HG02623 (cell line): ENCODE data around the gene MCL1.
"Not testable (repeated sequence)": the region's sequence is repeated elsewhere in the genome, so short reads cannot be mapped to it uniquely, and the experiment has no call there.

Experiments used
- ATAC-seq: cut with Tn5 transposase; IDR thresholded peaks from one replicate; pipeline ENCODE4 v1.9.1; 2021; ENCODE audit warnings: moderate library complexity; ENCODE audit not compliant: unreplicated experiment

Gene MCL1

DNA sequence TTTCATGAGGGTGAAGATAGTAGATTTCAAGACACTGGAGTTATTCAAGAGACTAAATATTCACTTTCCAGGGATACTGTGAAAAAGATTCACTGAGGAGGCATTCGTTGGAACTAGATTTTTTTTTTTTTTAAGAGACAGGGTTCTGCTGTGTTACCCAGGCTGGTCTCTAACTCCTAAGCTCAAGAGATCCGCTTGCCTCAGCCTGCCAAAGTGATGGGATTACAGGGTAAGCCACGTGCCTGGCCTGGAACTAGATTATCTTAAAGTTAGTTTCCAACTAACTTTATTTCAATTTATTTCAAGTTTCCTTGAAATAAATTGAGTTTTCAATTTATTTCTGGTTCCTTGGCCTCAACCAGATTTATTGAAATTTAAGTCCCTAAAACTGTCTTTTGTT is 24.3 kb upstream of the MCL1 start:
- ATAC-seq = no peak

DNA sequence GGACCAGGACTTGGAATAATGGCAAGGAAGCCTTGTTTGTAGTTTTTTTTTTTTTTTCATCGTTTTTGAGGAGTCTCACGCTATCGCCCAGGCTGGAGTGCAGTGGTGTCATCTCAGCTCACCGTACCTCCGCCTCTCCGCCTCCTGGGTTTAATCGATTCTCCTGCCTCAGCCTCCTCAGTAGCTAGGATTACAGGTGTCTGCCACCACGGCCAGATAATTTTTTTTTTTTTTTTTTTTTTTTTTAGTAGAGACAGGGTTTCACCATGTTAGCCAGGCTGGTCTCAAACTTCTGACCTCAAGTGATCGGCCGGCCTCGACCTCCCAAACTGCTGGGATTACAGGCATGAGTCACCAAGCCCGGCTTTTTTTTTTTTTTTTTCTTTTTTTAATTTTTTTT is 23.0 kb upstream of the MCL1 start:
- ATAC-seq = not testable (repeated sequence)

DNA sequence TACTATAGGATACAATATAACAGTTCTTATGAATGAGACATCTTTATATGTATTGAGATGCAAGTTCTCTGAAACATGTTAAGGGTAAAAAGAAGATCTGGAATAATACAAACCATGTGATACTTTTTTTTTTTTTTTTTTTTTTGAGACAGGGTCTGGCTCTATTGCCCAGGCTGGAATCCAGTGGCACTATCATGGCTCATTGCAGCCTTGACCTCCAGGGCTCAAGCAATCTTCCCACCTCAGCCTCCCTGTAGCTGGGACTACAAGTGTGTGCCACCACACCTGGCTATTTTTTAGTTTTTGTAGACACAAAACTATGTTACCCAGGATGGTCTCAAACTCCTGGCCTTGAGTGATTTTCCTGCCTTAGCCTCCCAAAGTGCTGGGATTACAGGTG is 22.1 kb upstream of the MCL1 start:
- ATAC-seq = no peak

DNA sequence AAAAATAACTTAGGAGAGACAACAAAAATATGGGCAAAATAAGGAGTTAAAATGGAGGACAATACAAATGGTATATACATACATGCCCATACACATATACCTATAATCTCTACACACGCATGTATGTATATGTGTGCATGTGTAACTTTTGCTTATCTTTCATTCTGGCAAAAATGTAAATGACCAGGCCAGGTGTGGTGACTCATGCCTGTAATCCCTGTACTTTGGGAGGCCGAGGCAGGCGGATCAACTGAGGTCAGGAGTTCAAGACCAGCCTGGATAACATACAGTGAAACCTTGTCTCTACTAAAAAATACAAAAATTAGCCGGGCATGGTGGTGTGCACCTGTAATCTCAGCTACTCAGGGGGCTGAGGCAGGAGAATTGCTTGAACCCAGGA is 18.9 kb upstream of the MCL1 start:
- ATAC-seq = not testable (repeated sequence)

DNA sequence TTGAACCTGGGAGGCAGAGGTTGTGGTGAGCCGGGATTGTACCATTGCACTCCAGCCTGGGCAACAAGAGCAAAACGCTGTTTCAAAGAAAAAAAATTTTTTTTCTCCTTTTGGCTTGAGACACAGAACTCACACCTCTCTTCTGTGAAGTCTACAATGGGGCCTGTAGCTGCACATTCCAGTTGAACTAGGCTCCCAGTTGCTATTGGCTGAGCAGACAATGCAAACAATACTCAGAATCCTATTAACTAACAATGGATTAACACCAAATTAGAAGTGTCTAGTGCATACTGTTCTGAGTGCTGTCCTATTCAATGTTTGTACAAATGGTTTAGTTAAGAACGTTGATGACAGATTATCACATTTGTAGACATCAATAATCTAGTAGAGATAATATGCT is 17.6 kb upstream of the MCL1 start:
- no peak for ATAC-seq

DNA sequence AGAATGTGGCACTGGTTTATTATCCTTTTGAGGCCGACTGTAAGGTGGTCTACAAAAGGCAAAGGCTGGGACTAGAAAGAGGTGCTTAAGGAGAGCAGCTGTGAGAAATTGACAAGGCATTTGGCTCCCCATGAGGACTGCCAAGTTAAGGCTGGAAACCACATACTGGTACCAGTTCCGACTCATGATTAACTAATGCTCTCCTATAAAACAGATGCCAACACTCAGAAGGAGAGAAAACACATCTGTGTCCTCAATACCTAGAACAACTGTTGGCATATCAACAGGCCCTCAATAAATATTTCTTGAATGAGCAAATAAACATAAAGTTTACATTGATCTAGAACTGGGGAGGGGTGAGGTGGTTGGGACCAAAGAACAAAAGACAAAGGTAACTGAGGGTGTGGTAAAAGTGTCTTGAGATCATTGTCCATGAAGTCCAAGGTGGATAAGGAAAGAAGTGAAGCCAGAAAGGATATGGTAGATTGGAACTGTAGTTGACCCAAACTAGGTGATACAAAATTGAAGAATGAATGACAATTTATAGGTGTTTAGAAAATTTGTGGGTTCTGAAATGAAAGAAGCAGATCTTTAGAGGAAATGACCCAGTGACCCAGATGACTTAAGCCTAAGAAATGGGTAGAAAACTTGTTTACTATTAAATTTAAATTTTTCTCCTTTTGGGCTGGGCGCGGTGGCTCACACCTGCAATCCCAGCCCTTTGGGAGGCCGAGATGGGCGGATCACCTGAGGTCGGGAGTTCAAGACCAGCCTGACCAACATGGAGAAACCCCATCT is 16.9 kb upstream of the MCL1 start:
- ATAC-seq = no peak

DNA sequence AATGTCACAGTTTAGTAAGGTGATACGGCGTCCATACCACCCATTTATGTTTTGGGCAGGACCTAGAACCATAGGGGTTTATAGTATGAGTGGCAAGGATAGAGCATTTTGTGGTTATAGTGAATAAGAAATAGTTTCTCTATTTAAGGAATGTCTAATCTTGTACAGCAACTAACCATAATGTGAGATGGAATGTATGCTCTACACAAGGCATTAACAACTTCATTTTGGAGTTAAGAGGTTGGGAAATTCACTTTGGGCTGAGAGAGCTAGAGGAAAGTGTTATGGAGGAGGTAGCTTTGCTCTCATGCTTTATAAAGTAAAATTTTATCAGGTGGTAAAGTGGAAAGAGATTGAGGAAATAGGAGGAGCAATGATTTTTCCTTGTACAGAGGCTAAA is 3.0 kb upstream of the MCL1 start:
- no peak for ATAC-seq

DNA sequence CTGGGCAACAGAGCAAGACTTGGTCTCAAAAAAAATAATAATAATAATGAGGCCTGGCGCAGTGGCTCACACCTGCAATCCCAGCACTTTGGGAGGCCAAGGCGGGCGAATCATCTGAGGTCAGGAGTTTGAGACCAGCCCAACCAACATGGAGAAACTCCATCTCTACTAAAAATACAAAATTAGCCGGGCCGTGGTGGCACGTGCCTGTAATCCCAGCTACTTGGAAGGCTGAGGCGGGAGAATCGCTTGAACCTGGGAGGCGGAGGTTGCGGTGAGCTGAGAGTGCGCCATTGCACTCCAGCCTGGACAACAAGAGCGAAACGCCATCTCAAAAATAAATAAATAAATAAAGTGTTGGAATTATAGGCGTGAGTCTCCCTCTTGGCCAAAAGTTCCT is 2.6 kb upstream of the MCL1 start:
- not testable (repeated sequence) for ATAC-seq

DNA sequence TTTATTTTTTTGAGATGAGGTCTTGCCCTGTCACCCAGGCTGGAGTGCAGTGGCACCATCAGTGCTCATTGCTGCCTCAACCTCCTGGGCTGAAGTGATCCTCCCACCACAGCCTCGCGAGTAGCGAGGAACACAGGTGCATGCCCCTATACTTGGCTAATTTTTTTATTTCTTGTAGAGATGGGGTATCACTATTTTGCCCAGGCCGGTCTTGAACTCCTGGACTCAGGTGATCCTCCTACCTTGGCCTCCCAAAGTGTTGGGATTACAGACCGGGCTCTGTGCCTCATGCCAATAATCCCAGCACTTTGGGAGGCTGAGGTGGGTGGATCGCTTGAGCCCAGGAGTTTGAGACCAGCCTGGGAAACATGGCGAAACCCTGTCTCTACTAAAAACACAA is 2.0 kb upstream of the MCL1 start:
- not testable (repeated sequence) for ATAC-seq

DNA sequence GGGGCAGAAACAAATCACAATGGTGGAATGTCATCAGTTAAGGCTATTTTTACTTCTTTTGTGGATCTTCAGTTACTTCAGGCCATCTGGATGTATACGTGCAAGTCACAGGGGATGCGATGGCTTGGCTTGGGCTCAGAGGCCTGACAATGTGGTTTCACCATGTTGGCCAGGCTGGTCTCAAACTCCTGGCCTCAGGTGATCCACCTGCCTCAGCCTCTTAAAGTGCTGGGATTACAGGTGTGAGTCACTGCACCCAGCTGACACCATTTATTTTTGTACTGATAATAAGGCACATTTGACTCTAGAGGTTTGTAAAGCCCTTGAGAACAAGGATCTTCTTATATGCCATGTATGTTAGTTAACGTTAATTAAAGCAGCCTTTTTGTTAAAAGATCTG is 1.6 kb upstream of the MCL1 start:
- ATAC-seq = not testable (repeated sequence)

DNA sequence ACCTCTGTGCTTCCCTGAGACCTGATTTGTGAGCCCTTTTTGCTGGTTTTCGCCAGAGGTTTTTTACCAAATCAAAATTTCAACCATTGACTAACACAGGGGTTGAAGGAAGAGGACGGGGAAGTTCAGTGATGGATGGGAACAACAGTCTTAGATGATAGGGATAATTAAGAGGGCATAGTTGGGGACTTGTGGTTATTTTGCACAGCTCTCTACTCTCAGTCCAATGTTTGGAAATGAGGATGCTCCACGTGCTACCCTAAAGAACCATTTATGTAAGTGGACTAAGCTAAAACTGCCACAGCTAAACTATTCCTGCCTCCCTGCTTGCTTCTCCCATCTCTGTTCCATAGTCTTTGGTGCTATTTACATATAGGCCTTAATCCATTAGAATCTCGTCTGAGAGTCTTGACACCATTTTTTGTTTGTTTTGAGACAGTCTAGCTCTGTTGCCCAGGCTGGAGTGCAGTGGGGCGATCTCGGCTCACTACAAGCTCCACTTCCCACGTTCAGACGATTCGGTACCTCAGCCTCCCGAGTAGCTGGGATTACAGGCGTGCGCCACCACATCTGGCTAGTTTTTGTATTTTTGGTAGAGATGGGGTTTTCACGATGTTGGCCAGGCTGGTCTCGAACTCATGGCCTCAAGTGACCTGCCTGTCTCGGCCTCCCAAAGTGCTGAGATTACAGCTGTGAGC is 684 bp upstream of the MCL1 start:
- no peak for ATAC-seq

DNA sequence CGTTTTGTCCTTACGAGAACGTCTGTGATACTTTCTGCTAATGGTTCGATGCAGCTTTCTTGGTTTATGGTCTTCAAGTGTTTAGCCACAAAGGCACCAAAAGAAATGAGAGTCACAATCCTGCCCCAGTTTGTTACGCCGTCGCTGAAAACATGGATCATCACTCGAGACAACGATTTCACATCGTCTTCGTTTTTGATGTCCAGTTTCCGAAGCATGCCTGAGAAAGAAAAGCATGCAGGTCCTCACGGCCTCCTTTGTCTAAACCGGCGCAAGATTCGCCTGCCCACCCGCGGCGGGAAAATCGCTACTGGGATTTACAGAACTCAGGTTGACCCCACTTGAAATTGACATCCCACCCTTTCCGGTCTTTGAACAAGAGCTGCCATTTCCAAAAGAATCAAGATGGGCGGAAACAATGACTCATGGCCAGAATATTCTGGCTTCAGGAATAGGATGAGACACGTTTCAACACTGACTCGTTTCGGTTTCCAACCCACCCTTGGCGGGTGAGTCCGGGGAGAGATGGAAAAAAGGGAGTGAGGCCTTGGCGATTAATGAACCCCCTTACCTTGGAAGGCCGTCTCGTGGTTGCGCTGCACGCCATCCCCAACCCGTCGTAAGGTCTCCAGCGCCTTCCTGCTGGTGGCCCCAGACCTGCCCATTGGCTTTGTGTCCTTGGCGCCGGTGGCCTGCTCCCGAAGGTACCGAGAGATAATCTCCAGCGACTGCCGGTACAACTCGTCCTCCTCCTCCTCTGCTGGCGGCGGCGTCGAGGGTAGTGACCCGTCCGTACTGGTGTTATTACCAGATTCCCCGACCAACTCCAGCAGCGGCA is 919 bp downstream of the MCL1 start:
- ATAC-seq = no peak

DNA sequence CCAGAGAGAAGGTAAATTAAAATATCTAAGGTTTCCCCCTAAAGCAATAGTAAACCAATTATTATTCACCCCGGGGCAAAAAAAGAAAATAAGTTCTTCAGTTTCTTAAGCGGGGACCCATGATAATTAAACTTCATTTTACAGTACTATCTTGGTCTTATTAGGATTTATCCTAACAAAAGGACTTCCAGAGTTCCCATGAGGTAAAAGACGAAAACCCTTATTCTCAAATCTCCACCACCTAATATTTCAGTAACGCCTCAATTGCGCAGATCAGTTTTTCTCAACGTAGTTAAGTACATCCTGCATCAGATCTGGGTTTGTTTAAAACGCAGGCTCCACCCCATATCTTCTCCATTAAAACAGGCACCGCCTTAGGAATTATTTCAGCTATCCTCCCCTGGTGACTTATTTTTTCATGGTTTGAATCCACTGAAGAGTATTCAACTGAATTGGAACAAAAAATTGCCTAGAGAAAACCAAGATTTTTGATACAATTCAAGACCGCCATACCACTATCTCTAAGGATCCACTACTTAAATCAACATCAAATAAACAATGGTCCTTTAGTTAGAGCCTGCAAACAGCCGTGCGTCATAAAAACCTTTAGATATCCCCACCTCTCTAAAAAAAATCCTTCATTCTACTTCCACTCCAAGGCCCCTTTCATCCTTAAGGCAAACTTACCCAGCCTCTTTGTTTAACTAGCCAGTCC is 1.7 kb downstream of the MCL1 start:
- no peak for ATAC-seq

DNA sequence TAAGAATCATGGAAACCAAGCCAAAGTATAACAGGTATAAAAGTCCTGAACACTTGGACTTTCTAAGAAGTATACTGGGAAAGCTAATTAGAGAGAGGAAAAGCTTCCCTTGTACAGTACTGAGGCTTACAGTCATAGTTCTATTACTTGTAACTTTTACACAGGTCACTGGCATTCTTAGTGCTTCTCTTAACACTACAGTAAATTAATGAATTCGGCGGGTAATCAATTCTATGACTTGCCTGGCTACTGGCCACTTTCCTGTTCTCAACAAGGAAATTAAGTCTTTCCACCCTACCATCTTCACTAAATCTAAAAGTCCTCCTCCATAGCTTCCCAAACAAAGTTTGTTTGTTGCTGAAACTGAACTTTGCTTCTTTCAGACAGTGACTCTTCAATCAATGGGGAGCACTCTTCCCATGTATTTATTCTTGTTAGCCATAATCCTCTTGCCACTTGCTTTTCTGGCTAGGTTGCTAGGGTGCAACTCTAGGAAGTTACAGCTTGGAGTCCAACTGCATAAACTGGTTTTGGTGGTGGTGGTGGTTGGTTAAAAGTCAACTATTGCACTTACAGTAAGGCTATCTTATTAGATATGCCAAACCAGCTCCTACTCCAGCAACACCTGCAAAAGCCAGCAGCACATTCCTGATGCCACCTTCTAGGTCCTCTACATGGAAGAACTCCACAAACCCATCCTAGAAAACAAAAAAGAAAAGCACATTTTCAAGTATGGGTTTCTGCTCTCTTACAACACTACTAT is 2.4 kb downstream of the MCL1 start:
- ATAC-seq = no peak

DNA sequence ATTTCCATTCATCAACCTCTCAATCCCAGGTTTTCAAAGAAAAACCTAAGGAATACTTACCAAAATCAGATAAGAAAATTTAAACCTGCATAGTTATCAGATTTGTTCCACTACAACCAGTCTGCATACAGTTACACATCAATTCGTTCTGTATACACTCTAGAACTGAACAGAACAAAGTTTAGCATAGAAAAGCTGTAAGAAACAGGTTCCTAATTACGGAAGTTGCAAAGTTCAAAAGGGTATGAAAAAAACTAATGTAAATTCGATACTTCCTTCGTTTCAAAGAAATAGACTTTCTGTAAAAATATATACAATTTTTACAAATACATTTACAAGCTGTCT is 3.1 kb downstream of the MCL1 start:
- ATAC-seq = no peak

DNA sequence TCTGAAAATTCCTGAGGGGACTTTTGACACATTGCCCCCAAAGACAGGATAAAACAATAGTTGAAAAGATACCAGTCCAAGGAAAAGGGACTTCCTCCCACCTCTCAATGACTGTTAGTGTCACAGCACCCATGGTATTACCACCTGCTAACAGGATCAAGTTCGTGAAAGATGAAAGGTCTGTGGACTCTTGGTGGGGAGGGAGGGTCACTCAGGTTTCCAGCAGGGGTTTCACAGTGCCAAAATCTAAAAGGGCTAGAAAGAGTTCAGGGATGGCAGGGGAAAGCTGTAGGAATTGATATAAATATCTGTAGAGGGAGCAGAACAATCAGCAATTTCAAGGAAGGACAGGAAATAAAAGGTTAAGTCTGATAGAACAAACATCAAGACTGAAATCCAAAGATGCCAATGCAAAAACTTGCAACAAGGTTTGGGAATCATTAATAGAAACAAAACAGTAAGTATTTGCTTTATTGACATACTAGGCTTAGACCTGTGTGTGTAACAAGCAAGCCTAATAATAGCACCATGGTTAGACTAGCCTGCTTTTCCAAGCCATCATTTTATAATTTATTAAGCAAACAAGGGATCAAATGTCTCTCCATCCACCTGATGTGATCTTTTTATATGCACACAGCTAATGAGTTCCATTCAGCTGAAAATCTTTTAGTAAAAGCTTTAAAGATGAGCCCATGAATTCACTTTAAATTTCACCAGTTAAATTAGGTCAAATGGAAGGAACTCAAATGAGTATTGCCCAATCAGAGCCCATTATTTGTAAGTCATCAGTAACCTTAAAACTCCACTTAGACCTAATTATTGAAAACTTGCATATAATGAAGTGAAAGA is 3.7 kb downstream of the MCL1 start:
- ATAC-seq = no peak

DNA sequence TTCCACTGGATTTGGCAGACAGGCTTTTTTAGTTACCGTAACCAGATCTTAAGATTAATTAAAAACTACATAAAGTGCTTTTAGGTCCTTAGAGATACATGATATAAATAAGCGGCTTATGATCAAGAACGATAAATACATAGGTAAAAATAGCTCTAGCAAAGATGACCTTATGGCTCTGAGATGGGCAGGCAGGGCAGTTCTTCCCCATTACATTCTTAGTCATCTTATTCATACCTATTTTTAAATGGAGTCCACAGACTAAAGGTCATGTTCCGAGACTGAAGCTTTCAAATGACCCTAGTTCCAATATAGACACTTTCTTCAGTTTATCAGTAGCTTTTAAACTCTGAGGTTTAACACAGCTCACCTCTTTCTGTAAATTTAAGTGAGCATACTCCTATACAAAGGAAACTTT is 4.3 kb downstream of the MCL1 start:
- no peak for ATAC-seq

DNA sequence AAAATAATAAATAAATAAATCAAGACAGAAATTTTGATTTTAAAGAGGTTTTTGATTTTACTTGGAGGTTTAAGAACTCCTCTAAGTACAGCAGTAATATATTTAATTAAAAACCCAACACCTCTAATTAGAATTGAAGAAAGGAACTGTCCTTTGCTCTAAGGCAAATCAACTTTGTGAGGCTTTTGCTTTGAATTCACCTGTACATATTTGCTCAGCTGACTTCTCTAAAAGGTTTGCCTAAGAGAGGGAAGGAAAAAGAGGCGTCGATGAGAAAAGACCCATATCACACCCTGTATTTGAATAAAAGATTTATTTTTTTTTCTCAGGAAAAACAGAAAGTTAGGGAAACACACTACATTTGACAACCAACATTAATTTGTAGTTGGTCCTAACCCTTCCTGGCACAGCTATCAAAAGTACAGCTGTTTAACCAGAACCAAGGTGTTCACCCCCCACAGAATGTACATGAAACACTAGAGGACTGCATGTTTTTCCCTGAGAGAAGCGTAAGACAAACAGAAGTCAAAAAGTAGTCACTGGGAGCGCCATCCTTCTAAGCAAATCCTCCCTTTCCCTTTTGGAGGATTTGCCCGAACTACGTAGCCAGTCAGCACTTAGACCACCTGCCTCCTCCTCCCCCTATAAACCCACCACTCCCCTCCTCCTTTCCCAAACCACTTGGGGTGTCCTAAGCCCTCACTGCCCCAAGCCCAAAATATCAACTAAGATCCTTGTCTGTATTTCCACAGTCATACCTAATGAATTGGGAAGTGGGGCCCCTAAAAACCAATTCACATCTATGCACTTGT is 4.9 kb downstream of the MCL1 start:
- no peak for ATAC-seq

DNA sequence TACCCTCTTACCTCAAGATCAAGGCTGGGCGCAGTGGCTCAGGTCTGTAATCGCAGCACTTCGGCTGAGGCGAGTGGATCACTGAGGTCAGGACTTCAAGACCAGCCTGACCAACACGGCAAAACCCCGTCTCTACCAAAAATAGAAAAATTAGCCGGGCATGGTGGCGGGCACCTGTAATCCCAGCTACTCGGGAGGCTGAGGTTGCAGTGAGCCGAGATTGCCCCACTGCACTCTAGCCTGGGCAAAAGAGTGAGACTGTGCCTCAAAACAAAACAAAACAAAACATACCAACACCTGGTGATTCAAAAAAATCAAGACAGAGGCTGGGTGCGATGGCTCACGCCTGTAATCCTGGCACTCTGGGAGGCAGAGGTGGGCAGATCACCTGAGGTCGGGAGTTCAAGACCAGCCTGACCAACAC is 5.8 kb downstream of the MCL1 start:
- ATAC-seq = not testable (repeated sequence)
